ENCODE results near the gene GMPPA. TPM values are rescaled to one million over a fixed set of nuclear protein-coding genes. Genes with fewer than 3 reads are reported as not detected.

Gene GMPPA
- total RNA-seq, 1 donor from 2014 or later = 36.0 TPM

- peaks cover 20% of the 10 kb centered on the region for H3K4me1 Mint-ChIP-seq
- DNase-seq (ENCODE audit: low spot score in 2 of 2, unreplicated experiment in 2 of 2) = no peak
- no peak overlapping the region for H3K27ac Mint-ChIP-seq
- H3K27me3 Mint-ChIP-seq (ENCODE audit: low read depth) = peaks cover 19% of the 10 kb centered on the region
- H3K9me3 Mint-ChIP-seq = no peaks in the 10 kb centered on the region
- TF ChIP-seq, protein P1, sequence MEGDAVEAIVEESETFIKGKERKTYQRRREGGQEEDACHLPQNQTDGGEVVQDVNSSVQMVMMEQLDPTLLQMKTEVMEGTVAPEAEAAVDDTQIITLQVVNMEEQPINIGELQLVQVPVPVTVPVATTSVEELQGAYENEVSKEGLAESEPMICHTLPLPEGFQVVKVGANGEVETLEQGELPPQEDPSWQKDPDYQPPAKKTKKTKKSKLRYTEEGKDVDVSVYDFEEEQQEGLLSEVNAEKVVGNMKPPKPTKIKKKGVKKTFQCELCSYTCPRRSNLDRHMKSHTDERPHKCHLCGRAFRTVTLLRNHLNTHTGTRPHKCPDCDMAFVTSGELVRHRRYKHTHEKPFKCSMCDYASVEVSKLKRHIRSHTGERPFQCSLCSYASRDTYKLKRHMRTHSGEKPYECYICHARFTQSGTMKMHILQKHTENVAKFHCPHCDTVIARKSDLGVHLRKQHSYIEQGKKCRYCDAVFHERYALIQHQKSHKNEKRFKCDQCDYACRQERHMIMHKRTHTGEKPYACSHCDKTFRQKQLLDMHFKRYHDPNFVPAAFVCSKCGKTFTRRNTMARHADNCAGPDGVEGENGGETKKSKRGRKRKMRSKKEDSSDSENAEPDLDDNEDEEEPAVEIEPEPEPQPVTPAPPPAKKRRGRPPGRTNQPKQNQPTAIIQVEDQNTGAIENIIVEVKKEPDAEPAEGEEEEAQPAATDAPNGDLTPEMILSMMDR (IDR thresholded peaks at IDR 0.05; ENCODE audit: unreplicated experiment) = no peak
- H3K4me3 Mint-ChIP-seq = no peak overlapping the region
- H3K36me3 Mint-ChIP-seq = peaks cover 2% of the 10 kb centered on the region
Observed at GRCh38 chr2:219477815-219478214, 20.9 kb upstream of the GMPPA start.

GRCh38 chr2:219478916-219479315, 19.8 kb upstream of the GMPPA start:
- DNase-seq (ENCODE audit: low spot score in 2 of 2, unreplicated experiment in 2 of 2) = no peak
- H3K4me1 Mint-ChIP-seq = peaks cover 21% of the 10 kb centered on the region
- H3K4me3 Mint-ChIP-seq = no peak overlapping the region
- TF ChIP-seq, protein P1 (IDR thresholded peaks at IDR 0.05; ENCODE audit: unreplicated experiment) = no peak
- peaks cover 25% of the 10 kb centered on the region for H3K27me3 Mint-ChIP-seq (ENCODE audit: low read depth)
- H3K9me3 Mint-ChIP-seq = no peaks in the 10 kb centered on the region
- H3K36me3 Mint-ChIP-seq = peaks cover 3% of the 10 kb centered on the region
- no peak overlapping the region for H3K27ac Mint-ChIP-seq

- Mint-ChIP-seq H3K4me1 (peaks cover 25% of the 10 kb centered on the region), H3K9me3 (no peaks in the 10 kb centered on the region), H3K27ac (no peak overlapping the region), H3K4me3 (no peak overlapping the region), H3K36me3 (peaks cover 3% of the 10 kb centered on the region), H3K27me3 (ENCODE audit: low read depth) (peaks cover 32% of the 10 kb centered on the region)
- DNase-seq (ENCODE audit: low spot score in 2 of 2, unreplicated experiment in 2 of 2) = no peak
- TF ChIP-seq, protein P1 (IDR thresholded peaks at IDR 0.05; ENCODE audit: unreplicated experiment) = no peak
Observed at GRCh38 chr2:219480004-219480403, 18.7 kb upstream of the GMPPA start.

DNA sequence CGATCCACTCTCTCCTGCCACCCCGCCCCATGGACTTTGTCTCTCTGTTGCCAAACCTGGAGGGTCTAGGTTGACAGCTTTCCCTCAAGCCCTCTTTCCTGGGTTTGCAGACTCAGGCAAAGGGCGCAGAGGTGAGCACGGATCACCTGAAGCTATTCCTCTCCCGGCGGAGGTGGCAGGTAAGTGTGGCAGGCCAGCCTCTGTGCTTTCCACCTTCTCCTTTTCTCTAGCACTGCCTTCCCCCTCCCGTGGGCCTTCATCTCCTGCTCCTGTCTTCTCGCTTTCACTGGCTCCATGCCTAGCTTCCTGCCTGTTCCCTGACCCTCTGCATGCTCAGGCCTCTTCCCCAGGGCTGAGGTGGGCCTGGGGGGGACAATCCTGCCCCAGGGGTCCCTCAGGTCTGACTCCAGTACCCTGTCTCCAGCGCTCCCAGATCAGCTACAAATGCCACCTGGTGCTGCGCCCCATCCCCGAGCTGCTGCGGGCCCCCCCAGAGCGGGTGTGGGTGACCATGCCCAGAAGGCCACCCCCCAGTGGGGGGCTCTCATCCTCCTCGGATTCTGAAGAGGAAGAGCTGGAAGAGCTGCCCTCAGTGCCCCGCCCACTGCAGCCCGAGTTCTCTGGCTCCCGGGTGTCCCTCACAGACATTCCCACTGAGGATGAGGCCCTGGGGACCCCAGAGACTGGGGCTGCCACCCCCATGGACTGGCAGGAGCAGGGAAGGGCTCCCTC, 15.9 kb upstream of the GMPPA start:
- H3K9me3 Mint-ChIP-seq = no peaks in the 10 kb centered on the region
- TF ChIP-seq, protein P1 (IDR thresholded peaks at IDR 0.05; ENCODE audit: unreplicated experiment) = no peak
- H3K27ac Mint-ChIP-seq = no peak overlapping the region
- peaks cover 60% of the 10 kb centered on the region for H3K27me3 Mint-ChIP-seq (ENCODE audit: low read depth)
- peaks cover 15% of the 10 kb centered on the region for H3K4me1 Mint-ChIP-seq
- peaks cover 3% of the 10 kb centered on the region for H3K36me3 Mint-ChIP-seq
- no peak overlapping the region for H3K4me3 Mint-ChIP-seq
- DNase-seq (ENCODE audit: low spot score in 2 of 2, unreplicated experiment in 2 of 2) = no peak

- TF ChIP-seq, protein P1 (IDR thresholded peaks at IDR 0.05; ENCODE audit: unreplicated experiment) = no peak
- no peaks in the 10 kb centered on the region for H3K9me3 Mint-ChIP-seq
- peak overlapping the region; percentile 52 for H3K4me3 Mint-ChIP-seq
- H3K27me3 Mint-ChIP-seq (ENCODE audit: low read depth) = peaks cover 61% of the 10 kb centered on the region
- no peak for DNase-seq (ENCODE audit: low spot score in 2 of 2, unreplicated experiment in 2 of 2)
- H3K36me3 Mint-ChIP-seq = peaks cover 3% of the 10 kb centered on the region
- H3K4me1 Mint-ChIP-seq = peaks cover 10% of the 10 kb centered on the region
- H3K27ac Mint-ChIP-seq = no peak overlapping the region
Observed at GRCh38 chr2:219483451-219484342, 15.0 kb upstream of the GMPPA start.

All from mesothelial cell of epicardium (in vitro differentiated cells).